ENCODE data around the gene CTNND2. TPM values are rescaled to one million over a fixed set of nuclear protein-coding genes. Genes with fewer than 3 reads are reported as not detected.

Gene CTNND2
- total and polyA plus RNA-seq, 4 donors, result 0.30 to 2.2 (median 0.71) TPM

DNA sequence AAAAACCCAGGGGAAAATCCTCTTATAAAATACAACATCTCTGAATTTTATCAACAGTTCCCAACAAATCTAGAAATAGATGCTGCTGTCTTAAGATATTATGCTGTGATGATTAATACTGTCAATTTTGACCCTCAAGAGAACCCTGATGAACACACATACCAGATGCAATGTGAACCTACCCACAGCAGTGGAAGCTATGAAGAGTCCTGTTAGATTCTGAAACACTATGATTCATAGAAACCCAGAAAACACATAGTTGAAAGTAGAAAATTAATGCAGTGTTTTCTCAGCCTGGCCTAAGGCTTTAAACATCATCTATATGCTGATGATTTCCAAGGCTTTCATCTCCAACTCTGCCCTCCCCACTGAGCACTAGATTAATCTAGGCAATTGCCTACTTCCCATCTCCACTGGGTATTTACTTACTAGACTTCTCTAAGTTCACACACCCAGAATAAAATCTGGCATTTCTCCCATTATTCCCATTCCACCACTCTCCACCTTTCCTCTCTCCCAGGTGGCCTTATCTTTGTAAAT, 296.2 kb downstream of the CTNND2 start:
- Histone ChIP-seq H3K36me3 (ENCODE audit: control insufficient read depth in 4 of 4, insufficient read depth in 4 of 4, low read length in 4 of 4) (no peaks in the 10 kb centered on the region), H3K9me3 (ENCODE audit: control insufficient read depth in 4 of 4, insufficient read depth in 3 of 4, low read length in 3 of 4) (no peaks in the 10 kb centered on the region), H3K27me3 (ENCODE audit: control insufficient read depth in 3 of 3, insufficient read depth in 3 of 3, low read length in 2 of 3) (no peaks in the 10 kb centered on the region)

GRCh38 chr5:11602298-11602697, 301.9 kb downstream of the CTNND2 start:
- Histone ChIP-seq H3K4me1 (ENCODE audit: control insufficient read depth in 5 of 5, insufficient read depth in 5 of 5, low read length in 5 of 5) (no peaks in the 10 kb centered on the region), H3K4me3 (no peak overlapping the region), H3K27me3 (ENCODE audit: control insufficient read depth in 3 of 3, insufficient read depth in 3 of 3, low read length in 2 of 3) (no peaks in the 10 kb centered on the region), H3K27ac (ENCODE audit: low read depth in 1 of 2, low read length in 1 of 2) (no peak overlapping the region), H3K9ac (ENCODE audit: insufficient read depth in 1 of 2, low read length in 2 of 2) (no peak overlapping the region), H3K36me3 (ENCODE audit: control insufficient read depth in 4 of 4, insufficient read depth in 4 of 4, low read length in 4 of 4) (no peaks in the 10 kb centered on the region), H3K9me3 (ENCODE audit: control insufficient read depth in 4 of 4, insufficient read depth in 3 of 4, low read length in 3 of 4) (no peaks in the 10 kb centered on the region)
- TF ChIP-seq, protein P1, sequence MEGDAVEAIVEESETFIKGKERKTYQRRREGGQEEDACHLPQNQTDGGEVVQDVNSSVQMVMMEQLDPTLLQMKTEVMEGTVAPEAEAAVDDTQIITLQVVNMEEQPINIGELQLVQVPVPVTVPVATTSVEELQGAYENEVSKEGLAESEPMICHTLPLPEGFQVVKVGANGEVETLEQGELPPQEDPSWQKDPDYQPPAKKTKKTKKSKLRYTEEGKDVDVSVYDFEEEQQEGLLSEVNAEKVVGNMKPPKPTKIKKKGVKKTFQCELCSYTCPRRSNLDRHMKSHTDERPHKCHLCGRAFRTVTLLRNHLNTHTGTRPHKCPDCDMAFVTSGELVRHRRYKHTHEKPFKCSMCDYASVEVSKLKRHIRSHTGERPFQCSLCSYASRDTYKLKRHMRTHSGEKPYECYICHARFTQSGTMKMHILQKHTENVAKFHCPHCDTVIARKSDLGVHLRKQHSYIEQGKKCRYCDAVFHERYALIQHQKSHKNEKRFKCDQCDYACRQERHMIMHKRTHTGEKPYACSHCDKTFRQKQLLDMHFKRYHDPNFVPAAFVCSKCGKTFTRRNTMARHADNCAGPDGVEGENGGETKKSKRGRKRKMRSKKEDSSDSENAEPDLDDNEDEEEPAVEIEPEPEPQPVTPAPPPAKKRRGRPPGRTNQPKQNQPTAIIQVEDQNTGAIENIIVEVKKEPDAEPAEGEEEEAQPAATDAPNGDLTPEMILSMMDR (IDR thresholded peaks at IDR 0.05; ENCODE audit: control extremely low read depth, extremely low read depth), result no peak
- DNase-seq (no peak), ATAC-seq (ENCODE audit: insufficient read depth, low FRiP score) (no peak)
- 84 to 92% methylated on average over 3 of the region's 3 CpGs for WGBS, 2 donors

More for the DNA sequence above, 296.2 kb downstream of the CTNND2 start:
- ATAC-seq (ENCODE audit: insufficient read depth, low FRiP score) (no peak), DNase-seq (no peak)
- TF ChIP-seq, protein P1 (IDR thresholded peaks at IDR 0.05; ENCODE audit: control extremely low read depth, extremely low read depth), result no peak
- Histone ChIP-seq H3K27ac (ENCODE audit: low read depth in 1 of 2, low read length in 1 of 2) (no peak overlapping the region), H3K9ac (ENCODE audit: insufficient read depth in 1 of 2, low read length in 2 of 2) (no peak overlapping the region), H3K4me1 (ENCODE audit: control insufficient read depth in 5 of 5, insufficient read depth in 5 of 5, low read length in 5 of 5) (peaks cover 0 to 2% (median 0%) of the 10 kb centered on the region in 5 donors), H3K4me3 (no peak overlapping the region)

DNA sequence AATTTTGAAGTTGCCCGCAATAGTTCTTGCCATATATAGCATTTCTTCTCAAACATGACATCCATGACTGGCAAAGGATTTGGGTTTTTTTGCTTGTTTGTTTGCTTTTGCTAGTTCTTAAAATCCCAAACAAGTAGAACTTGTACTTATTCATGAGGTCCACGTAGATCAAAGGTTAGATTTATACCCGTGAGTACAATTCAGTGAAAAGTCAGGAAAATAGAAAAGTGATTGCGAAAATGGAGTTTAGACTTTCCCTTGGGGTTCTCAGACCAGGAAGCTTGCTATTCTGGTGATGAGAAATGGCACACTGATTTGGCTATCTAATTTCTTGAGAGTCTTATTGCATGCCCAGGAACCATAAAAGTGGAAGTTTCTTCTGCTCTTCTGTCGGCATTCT, 304.7 kb downstream of the CTNND2 start:
- H3K27ac ChIP-seq (ENCODE audit: low read depth in 1 of 2, low read length in 1 of 2), result no peak overlapping the region
- no peak overlapping the region for H3K9ac ChIP-seq (ENCODE audit: insufficient read depth in 1 of 2, low read length in 2 of 2)
- no peaks in the 10 kb centered on the region for H3K27me3 ChIP-seq (ENCODE audit: control insufficient read depth in 3 of 3, insufficient read depth in 3 of 3, low read length in 2 of 3)
- TF ChIP-seq, protein P1 (IDR thresholded peaks at IDR 0.05; ENCODE audit: control extremely low read depth, extremely low read depth), result no peak
- H3K4me1 ChIP-seq (ENCODE audit: control insufficient read depth in 5 of 5, insufficient read depth in 5 of 5, low read length in 5 of 5), result peaks cover 0 to 4% (median 0%) of the 10 kb centered on the region in 5 donors
- DNase-seq (no peak), ATAC-seq (ENCODE audit: insufficient read depth, low FRiP score) (no peak)
- H3K36me3 ChIP-seq (ENCODE audit: control insufficient read depth in 4 of 4, insufficient read depth in 4 of 4, low read length in 4 of 4), result no peaks in the 10 kb centered on the region
- 89 to 91% methylated on average over 5 of the region's 5 CpGs for WGBS, 2 donors
- no peaks in the 10 kb centered on the region for H3K9me3 ChIP-seq (ENCODE audit: control insufficient read depth in 4 of 4, insufficient read depth in 3 of 4, low read length in 3 of 4)
- H3K4me3 ChIP-seq, result no peak overlapping the region

GRCh38 chr5:11596657-11597071, 307.6 kb downstream of the CTNND2 start:
- Histone ChIP-seq H3K36me3 (ENCODE audit: control insufficient read depth in 4 of 4, insufficient read depth in 4 of 4, low read length in 4 of 4) (no peaks in the 10 kb centered on the region), H3K4me1 (ENCODE audit: control insufficient read depth in 5 of 5, insufficient read depth in 5 of 5, low read length in 5 of 5) (peaks cover 0 to 4% (median 0%) of the 10 kb centered on the region in 5 donors), H3K4me3 (no peak overlapping the region), H3K9me3 (ENCODE audit: control insufficient read depth in 4 of 4, insufficient read depth in 3 of 4, low read length in 3 of 4) (no peaks in the 10 kb centered on the region), H3K9ac (ENCODE audit: insufficient read depth in 1 of 2, low read length in 2 of 2) (no peak overlapping the region), H3K27me3 (ENCODE audit: control insufficient read depth in 3 of 3, insufficient read depth in 3 of 3, low read length in 2 of 3) (no peaks in the 10 kb centered on the region), H3K27ac (ENCODE audit: low read depth in 1 of 2, low read length in 1 of 2) (no peak overlapping the region)
- 71 to 81% methylated on average over 5 of the region's 5 CpGs for WGBS, 2 donors
- DNase-seq (peak; percentile 20 to 25 (median 22)), ATAC-seq (ENCODE audit: insufficient read depth, low FRiP score) (no peak)
- TF ChIP-seq, protein P1 (IDR thresholded peaks at IDR 0.05; ENCODE audit: control extremely low read depth, extremely low read depth), result no peak
